ENCODE results near the gene ZNF436.

- no peak for TF ChIP-seq CTCF (IDR thresholded peaks at IDR 0.05)
- TF ChIP-seq POLR2AphosphoS5 (IDR thresholded peaks at IDR 0.05; ENCODE audit: low read depth, low read length) = no peak
- TF ChIP-seq JUND (IDR thresholded peaks at IDR 0.05) = no peak; the same call in 1 of the 2 replicates
- no peak for TF ChIP-seq EZH2phosphoT487 (IDR thresholded peaks at IDR 0.05; ENCODE audit: borderline replicate concordance, low read depth)
- TF ChIP-seq CHD2 (IDR thresholded peaks at IDR 0.05; ENCODE audit: low read length, partially characterized antibody) = no peak
- no peak; a peak in 1 of 4 replicates for TF ChIP-seq EP300 (IDR thresholded peaks at IDR 0.05; ENCODE audit: borderline replicate concordance in 1 of 2, low read depth in 1 of 2, low read length in 1 of 2)
- TF ChIP-seq RXRA (IDR thresholded peaks at IDR 0.05; ENCODE audit: borderline replicate concordance, low read depth) = no peak; the same call in 1 of the 2 replicates
- no peak for TF ChIP-seq REST (IDR thresholded peaks at IDR 0.05; ENCODE audit: low read depth, low read length)
- TF ChIP-seq MXI1 (IDR thresholded peaks at IDR 0.05; ENCODE audit: low read depth, low read length) = no peak
- TF ChIP-seq TCF12 (IDR thresholded peaks at IDR 0.05) = peak; percentile 52; the same call in 1 of the 2 replicates
- no peak for TF ChIP-seq FOXM1 (IDR thresholded peaks at IDR 0.05; ENCODE audit: low read depth)
- no peak for TF ChIP-seq MAX (IDR thresholded peaks at IDR 0.05; ENCODE audit: low read depth)
- TF ChIP-seq RCOR1 (IDR thresholded peaks at IDR 0.05; ENCODE audit: low read length) = no peak
- TF ChIP-seq USF2 (IDR thresholded peaks at IDR 0.05; ENCODE audit: borderline replicate concordance, low read depth, low read length) = no peak
Observed at GRCh38 chr1:23393706-23394105, 24.1 kb upstream of the ZNF436 start.

Data from SK-N-SH (cell line).